ENCODE data around the gene TLR9. TPM values are rescaled to one million over a fixed set of nuclear protein-coding genes. Genes with fewer than 3 reads are reported as not detected.
A peak's percentile ranks its signal among the peaks of the same experiment; 100 is the strongest.

TLR9 gene
- total and polyA plus RNA-seq, 3 donors from 2014 or later: 0.08 to 0.25 (median 0.20) TPM

GRCh38 chr3:52221563-52222318 lies 3.7 kb downstream of the TLR9 start:
- H3K27me3 ChIP-seq: no peaks in the 10 kb centered on the region
- H3K4me1 ChIP-seq: peaks cover 12% of the 10 kb centered on the region
- 69 to 72% methylated on average over 13 to 34 of the region's 34 CpGs for WGBS, 2 donors
- peak; percentile 49 for DNase-seq
- no peaks in the 10 kb centered on the region for H3K9me3 ChIP-seq
- H3K4me3 ChIP-seq: no peak overlapping the region
- no peaks in the 10 kb centered on the region for H3K36me3 ChIP-seq (ENCODE audit: low read depth, missing control alignments)
- intact Hi-C loops (cut with DNase I; ENCODE audit: low total_unique reads): loop anchor here (5.0 kb wide), 1 partner anchor 116 kb away; no protein-coding TSS in a partner anchor
- TF ChIP-seq CTCF (IDR thresholded peaks at IDR 0.05) (no peak), POLR2A (IDR thresholded peaks at IDR 0.05) (no peak)
- H3K27ac ChIP-seq: no peak overlapping the region

- no peak for DNase-seq
- intact Hi-C loops (cut with DNase I; ENCODE audit: low total_unique reads): loop anchor here (5.0 kb wide), 1 partner anchor 116 kb away; no protein-coding TSS in a partner anchor
- no peak overlapping the region for H3K27ac ChIP-seq
- H3K27me3 ChIP-seq: no peaks in the 10 kb centered on the region
- H3K4me3 ChIP-seq: no peak overlapping the region
- H3K4me1 ChIP-seq: peaks cover 16% of the 10 kb centered on the region
- 60 to 96% methylated on average over 1 to 27 of the region's 27 CpGs for WGBS, 2 donors
- no peaks in the 10 kb centered on the region for H3K9me3 ChIP-seq
- no peaks in the 10 kb centered on the region for H3K36me3 ChIP-seq (ENCODE audit: low read depth, missing control alignments)
- TF ChIP-seq POLR2A (IDR thresholded peaks at IDR 0.05) (no peak), CTCF (IDR thresholded peaks at IDR 0.05) (no peak)
Measured at GRCh38 chr3:52221141-52221562, 4.3 kb downstream of the TLR9 start.

DNA sequence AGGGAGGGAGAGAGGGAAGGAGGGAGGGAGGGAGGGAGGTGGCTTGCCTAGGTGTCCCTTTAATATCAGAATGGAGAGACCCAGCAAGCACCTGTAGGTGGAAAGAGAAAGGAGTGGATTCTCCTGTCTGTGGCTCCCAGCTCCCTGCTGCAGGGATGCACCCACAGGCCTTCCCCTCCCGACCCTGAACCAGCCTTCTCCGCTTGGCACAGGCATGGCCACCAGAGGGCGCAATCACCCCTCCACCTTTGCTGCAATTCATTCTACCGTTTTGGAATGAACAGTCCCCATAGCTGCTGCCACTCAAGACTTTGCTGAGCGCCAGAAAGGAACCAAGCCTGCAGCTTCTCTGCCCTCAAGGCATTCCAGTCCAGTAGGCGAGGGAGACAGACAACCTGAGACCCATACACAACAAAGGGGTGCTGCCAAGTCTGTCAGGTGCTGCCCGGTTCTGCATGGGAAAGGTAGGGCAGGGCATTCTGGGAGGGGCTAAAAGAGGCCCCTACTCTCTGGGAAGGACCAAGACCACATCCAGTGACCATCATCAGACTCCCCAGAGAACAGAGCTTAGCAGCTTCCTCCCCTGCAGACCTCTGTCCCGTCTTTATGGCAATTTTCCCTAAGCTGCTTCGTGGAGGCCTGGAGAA lies 4.9 kb downstream of the TLR9 start:
- 38 to 66% methylated on average over 6 to 9 of the region's 9 CpGs for WGBS, 2 donors
- Histone ChIP-seq H3K4me3 (no peak overlapping the region), H3K27ac (no peak overlapping the region), H3K36me3 (ENCODE audit: low read depth, missing control alignments) (no peaks in the 10 kb centered on the region), H3K4me1 (peaks cover 16% of the 10 kb centered on the region), H3K9me3 (no peaks in the 10 kb centered on the region), H3K27me3 (no peaks in the 10 kb centered on the region)
- intact Hi-C loops (cut with DNase I; ENCODE audit: low total_unique reads): loop anchor here (5.0 kb wide), 1 partner anchor 117 kb away; no protein-coding TSS in a partner anchor
- TF ChIP-seq CTCF (IDR thresholded peaks at IDR 0.05) (peak; percentile 63 to 95 (median 89)), POLR2A (IDR thresholded peaks at IDR 0.05) (no peak)
- DNase-seq: peak; percentile 89

- no peaks in the 10 kb centered on the region for H3K36me3 ChIP-seq (ENCODE audit: low read depth, missing control alignments)
- H3K27me3 ChIP-seq: no peaks in the 10 kb centered on the region
- no peaks in the 10 kb centered on the region for H3K9me3 ChIP-seq
- intact Hi-C loops (cut with DNase I; ENCODE audit: low total_unique reads): no loop called here
- no peak overlapping the region for H3K4me3 ChIP-seq
- TF ChIP-seq CTCF (IDR thresholded peaks at IDR 0.05) (no peak), POLR2A (IDR thresholded peaks at IDR 0.05) (no peak)
- H3K27ac ChIP-seq: no peak overlapping the region
- no peak for DNase-seq
- WGBS, 2 donors: 59 to 82% methylated on average over 5 to 6 of the region's 6 CpGs
- peaks cover 16% of the 10 kb centered on the region for H3K4me1 ChIP-seq
Measured at GRCh38 chr3:52218937-52219650, 6.4 kb downstream of the TLR9 start.

Data from testis (tissue), 3 donors.